Measurements from ENCODE around the gene MYL12B.
"Not testable (repeated sequence)": the region's sequence is repeated elsewhere in the genome, so short reads cannot be mapped to it uniquely, and the experiment has no call there.

The MYL12B gene

GRCh38 chr18:3261373-3262233 lies at the start of gene MYL12B:
MYL12B (plus strand) TSS chr18:3262133; CDS start chr18:3272899, 10,766 bp downstream.
- no peak for DNase-seq

- DNase-seq: no peak
Measured at GRCh38 chr18:3212657-3213056, 49.3 kb upstream of the MYL12B start.

- DNase-seq: no peak
Measured at GRCh38 chr18:3213300-3214059, 48.5 kb upstream of the MYL12B start.

GRCh38 chr18:3214855-3215637 lies 46.9 kb upstream of the MYL12B start:
- no peak for DNase-seq

- no peak for DNase-seq
Measured at GRCh38 chr18:3216987-3217386, 44.9 kb upstream of the MYL12B start.

- DNase-seq: no peak
Measured at GRCh38 chr18:3217948-3218647, 43.8 kb upstream of the MYL12B start.

GRCh38 chr18:3218819-3219218 lies 43.1 kb upstream of the MYL12B start:
- DNase-seq: no peak

- DNase-seq: no peak
Measured at GRCh38 chr18:3219241-3219630, 42.7 kb upstream of the MYL12B start.

- no peak for DNase-seq
Measured at GRCh38 chr18:3219631-3220335, 42.1 kb upstream of the MYL12B start, which contains the start of gene MYOM1. MYOM1 (minus strand) TSS chr18:3219968; CDS start chr18:3215223, 4,745 bp downstream.

- not testable (repeated sequence) for DNase-seq
Measured at GRCh38 chr18:3220868-3221267, 41.1 kb upstream of the MYL12B start.

GRCh38 chr18:3221496-3221895 lies 40.4 kb upstream of the MYL12B start:
- no peak for DNase-seq

GRCh38 chr18:3223356-3223755 lies 38.6 kb upstream of the MYL12B start:
- no peak for DNase-seq

GRCh38 chr18:3224223-3224622 lies 37.7 kb upstream of the MYL12B start:
- no peak for DNase-seq

GRCh38 chr18:3225588-3225987 lies 36.3 kb upstream of the MYL12B start:
- no peak for DNase-seq

- DNase-seq: no peak
Measured at GRCh38 chr18:3226048-3226447, 35.9 kb upstream of the MYL12B start.

GRCh38 chr18:3230401-3231334 lies 31.3 kb upstream of the MYL12B start:
- no peak for DNase-seq

- no peak for DNase-seq
Measured at GRCh38 chr18:3233004-3233403, 28.9 kb upstream of the MYL12B start.

GRCh38 chr18:3233433-3234168 lies 28.3 kb upstream of the MYL12B start:
- no peak for DNase-seq

- DNase-seq: no peak
Measured at GRCh38 chr18:3234457-3234856, 27.5 kb upstream of the MYL12B start.

GRCh38 chr18:3235846-3236245 lies 26.1 kb upstream of the MYL12B start:
- DNase-seq: no peak
